Testis (tissue), 2 donors: ENCODE measurements around the gene CDC42.

Experiments
- CTCF ChIP-seq, 3 experiments: fragments of 450-650 bp in 2 of 3; fragments of 200-600 bp in 1 of 3; sonication (generic) in 1 of 3; IDR thresholded peaks; one replicate each; pipeline ENCODE4 v1.5.1; 2016 to 2019; ENCODE audit warnings: antibody characterized with exemption in 3 of 3, mild to moderate bottlenecking in 2 of 3, moderate library complexity in 1 of 3
- POLR2A ChIP-seq: fragments of 450-650 bp; IDR thresholded peaks from one replicate; pipeline ENCODE4 v1.6.1; 2017; ENCODE audit warnings: antibody characterized with exemption, mild to moderate bottlenecking, moderate library complexity

- TF ChIP-seq CTCF (IDR thresholded peaks at IDR 0.05) (no peak), POLR2A (no peak)
Measured at GRCh38 chr1:22096463-22096862, 44.0 kb downstream of the CDC42 start.
